ENCODE results near the gene ANLN. TPM values are rescaled to one million over a fixed set of nuclear protein-coding genes. Genes with fewer than 3 reads are reported as not detected.

The ANLN gene
- total RNA-seq, 1 donor from 2014 or later: 33.2 TPM

- DNase-seq (ENCODE audit: low spot score): no peak
- Mint-ChIP-seq H3K4me3 (ENCODE audit: unreplicated experiment) (no peak overlapping the region), H3K27me3 (ENCODE audit: low read depth) (no peaks in the 10 kb centered on the region), H3K36me3 (ENCODE audit: low read depth) (peaks cover 1% of the 10 kb centered on the region), H3K4me1 (ENCODE audit: low read depth) (no peaks in the 10 kb centered on the region), H3K9me3 (ENCODE audit: low read depth) (no peaks in the 10 kb centered on the region), H3K27ac (ENCODE audit: unreplicated experiment) (no peak overlapping the region)
- no peak for TF ChIP-seq CTCF (IDR thresholded peaks at IDR 0.05)
These were observed 66.0 kb downstream of the ANLN start for GRCh38 chr7:36455646-36456045.

- no peaks in the 10 kb centered on the region for H3K27me3 Mint-ChIP-seq (ENCODE audit: low read depth)
- H3K27ac Mint-ChIP-seq (ENCODE audit: unreplicated experiment): no peak overlapping the region
- H3K4me3 Mint-ChIP-seq (ENCODE audit: unreplicated experiment): no peak overlapping the region
- H3K4me1 Mint-ChIP-seq (ENCODE audit: low read depth): no peaks in the 10 kb centered on the region
- peaks cover 1% of the 10 kb centered on the region for H3K36me3 Mint-ChIP-seq (ENCODE audit: low read depth)
- no peaks in the 10 kb centered on the region for H3K9me3 Mint-ChIP-seq (ENCODE audit: low read depth)
- no peak for DNase-seq (ENCODE audit: low spot score)
- TF ChIP-seq CTCF (IDR thresholded peaks at IDR 0.05): no peak
These were observed 66.5 kb downstream of the ANLN start for GRCh38 chr7:36456138-36456537.

GRCh38 chr7:36456548-36456947 is 66.9 kb downstream of the ANLN start:
- Mint-ChIP-seq H3K4me3 (ENCODE audit: unreplicated experiment) (no peak overlapping the region), H3K27me3 (ENCODE audit: low read depth) (no peaks in the 10 kb centered on the region), H3K27ac (ENCODE audit: unreplicated experiment) (no peak overlapping the region), H3K4me1 (ENCODE audit: low read depth) (no peaks in the 10 kb centered on the region), H3K9me3 (ENCODE audit: low read depth) (no peaks in the 10 kb centered on the region), H3K36me3 (ENCODE audit: low read depth) (peaks cover 1% of the 10 kb centered on the region)
- no peak for DNase-seq (ENCODE audit: low spot score)
- TF ChIP-seq CTCF (IDR thresholded peaks at IDR 0.05): no peak

GRCh38 chr7:36459236-36459960 is 69.7 kb downstream of the ANLN start:
- Mint-ChIP-seq H3K36me3 (ENCODE audit: low read depth) (no peaks in the 10 kb centered on the region), H3K9me3 (ENCODE audit: low read depth) (no peaks in the 10 kb centered on the region), H3K27me3 (ENCODE audit: low read depth) (no peaks in the 10 kb centered on the region), H3K4me1 (ENCODE audit: low read depth) (no peaks in the 10 kb centered on the region), H3K4me3 (ENCODE audit: unreplicated experiment) (no peak overlapping the region), H3K27ac (ENCODE audit: unreplicated experiment) (no peak overlapping the region)
- TF ChIP-seq CTCF (IDR thresholded peaks at IDR 0.05): no peak
- no peak for DNase-seq (ENCODE audit: low spot score)

GRCh38 chr7:36460811-36461429 is 71.3 kb downstream of the ANLN start:
- Mint-ChIP-seq H3K36me3 (ENCODE audit: low read depth) (peaks cover 1% of the 10 kb centered on the region), H3K27ac (ENCODE audit: unreplicated experiment) (no peak overlapping the region), H3K27me3 (ENCODE audit: low read depth) (peaks cover 1% of the 10 kb centered on the region), H3K9me3 (ENCODE audit: low read depth) (peaks cover 4% of the 10 kb centered on the region), H3K4me3 (ENCODE audit: unreplicated experiment) (no peak overlapping the region), H3K4me1 (ENCODE audit: low read depth) (no peaks in the 10 kb centered on the region)
- no peak for TF ChIP-seq CTCF (IDR thresholded peaks at IDR 0.05)
- no peak for DNase-seq (ENCODE audit: low spot score)

Data from chondrocyte (in vitro differentiated cells).